Neural crest cell (in vitro differentiated cells): ENCODE results near the gene TMEM272. TPM values are rescaled to one million over a fixed set of nuclear protein-coding genes. Genes with fewer than 3 reads are reported as not detected.

ENCODE experiments used
- DNase-seq: peaks from one replicate; pipeline ENCODE4 v3.0.0; 2021; ENCODE audit warnings: low read depth, mixed read lengths, low spot score
- H3K27ac Mint-ChIP-seq: one replicate; pipeline ENCODE4 v1.8.0; 2021; ENCODE audit warnings: mild to moderate bottlenecking, mixed read lengths; ENCODE audit not compliant: unreplicated experiment
- H3K27me3 Mint-ChIP-seq: 2 replicates; pipeline ENCODE4 v1.8.0; 2021; ENCODE audit warnings: low read depth, mild to moderate bottlenecking, mixed read lengths
- H3K36me3 Mint-ChIP-seq: 2 replicates; pipeline ENCODE4 v1.8.0; 2021; ENCODE audit warnings: low read depth, mild to moderate bottlenecking, mixed read lengths
- H3K4me1 Mint-ChIP-seq: 2 replicates; pipeline ENCODE4 v1.8.0; 2021; ENCODE audit warnings: mixed read lengths
- H3K4me3 Mint-ChIP-seq: one replicate; pipeline ENCODE4 v1.8.0; 2021; ENCODE audit warnings: mild to moderate bottlenecking, mixed read lengths
- H3K9me3 Mint-ChIP-seq: 2 replicates; pipeline ENCODE4 v1.8.0; 2021; ENCODE audit warnings: mixed read lengths
- CTCF ChIP-seq: fragments of 200-600 bp; sonication (generic); conservative IDR thresholded peaks from 2 replicates; pipeline ENCODE4 v1.5.0; 2021; ENCODE audit warnings: antibody characterized with exemption, mild to moderate bottlenecking
- total RNA-seq: library from RNA; stranded (reverse); gene quantifications from 2 replicates; pipeline ENCODE4 v1.2.1, GENCODE V29; 2021

Gene TMEM272
- total RNA-seq, 1 donor from 2014 or later = 0.26 TPM

GRCh38 chr13:51804295-51805172, 40.4 kb downstream of the TMEM272 start:
- DNase-seq = no peak
- H3K27ac Mint-ChIP-seq = peak overlapping the region; percentile 92
- H3K9me3 Mint-ChIP-seq = no peaks in the 10 kb centered on the region
- H3K4me3 Mint-ChIP-seq = peak overlapping the region; percentile 95
- H3K4me1 Mint-ChIP-seq = peaks cover 53% of the 10 kb centered on the region
- H3K36me3 Mint-ChIP-seq = no peaks in the 10 kb centered on the region
- no peak for TF ChIP-seq CTCF
- H3K27me3 Mint-ChIP-seq = no peaks in the 10 kb centered on the region

- no peaks in the 10 kb centered on the region for H3K27me3 Mint-ChIP-seq
- peaks cover 53% of the 10 kb centered on the region for H3K4me1 Mint-ChIP-seq
- H3K27ac Mint-ChIP-seq = peak within 1 kb of the TSS; percentile 92
- DNase-seq = peak; percentile 63
- no peak for TF ChIP-seq CTCF
- H3K9me3 Mint-ChIP-seq = no peaks in the 10 kb centered on the region
- no peaks in the 10 kb centered on the region for H3K36me3 Mint-ChIP-seq
- H3K4me3 Mint-ChIP-seq = peak within 1 kb of the TSS; percentile 95
These were observed 41.3 kb downstream of the TMEM272 start, which contains the start of gene DHRS12 for GRCh38 chr13:51803422-51804294. Gene DHRS12 (minus strand): TSS chr13:51804163. CDS start chr13:51799659, 4,504 bp downstream.

- no peak for DNase-seq
- H3K36me3 Mint-ChIP-seq = no peaks in the 10 kb centered on the region
- H3K27ac Mint-ChIP-seq = peak overlapping the region; percentile 89
- no peak for TF ChIP-seq CTCF
- H3K4me3 Mint-ChIP-seq = peak overlapping the region; percentile 91
- H3K27me3 Mint-ChIP-seq = no peaks in the 10 kb centered on the region
- H3K9me3 Mint-ChIP-seq = no peaks in the 10 kb centered on the region
- peaks cover 55% of the 10 kb centered on the region for H3K4me1 Mint-ChIP-seq
These were observed 42.2 kb downstream of the TMEM272 start for GRCh38 chr13:51802631-51803418.

- Mint-ChIP-seq H3K4me3 (peak overlapping the region; percentile 91), H3K4me1 (peaks cover 58% of the 10 kb centered on the region)
These were observed 43.3 kb downstream of the TMEM272 start for GRCh38 chr13:51801631-51802099.

More at GRCh38 chr13:51801631-51802099, 43.3 kb downstream of the TMEM272 start:
- DNase-seq = no peak
- H3K27me3 Mint-ChIP-seq = no peaks in the 10 kb centered on the region
- no peak for TF ChIP-seq CTCF
- no peaks in the 10 kb centered on the region for H3K36me3 Mint-ChIP-seq
- no peaks in the 10 kb centered on the region for H3K9me3 Mint-ChIP-seq
- peak overlapping the region; percentile 65 for H3K27ac Mint-ChIP-seq
